Keratinocyte (primary cell): ENCODE results near the gene INTS3. TPM values are rescaled to one million over a fixed set of nuclear protein-coding genes. Genes with fewer than 3 reads are reported as not detected.

ENCODE experiments used
- DNase-seq: peaks from one replicate; pipeline ENCODE4 v3.0.0-alpha.2; 2011; ENCODE audit warnings: low read depth, missing footprints, low spot score
- FAIRE-seq: peaks from 2 replicates; lab custom pipeline; 2011; peaks lifted over from hg19 to GRCh38; lab: Jason Lieb, UNC
- H2AFZ ChIP-seq: 2 replicates; pipeline ENCODE4 v1.6.0; 2012; ENCODE audit warnings: low read length, control low read depth, inconsistent platforms; ENCODE audit not compliant: control insufficient read depth
- H3K27ac ChIP-seq: 2 replicates; pipeline ENCODE4 v1.5.1; 2011; ENCODE audit warnings: low read length; ENCODE audit not compliant: control insufficient read depth, insufficient read depth
- H3K27me3 ChIP-seq: 3 replicates; pipeline ENCODE4 v1.6.0; 2011; ENCODE audit warnings: low read length; ENCODE audit not compliant: control insufficient read depth, insufficient read depth; ENCODE audit errors: extremely low read depth
- H3K36me3 ChIP-seq, 2 experiments: 2 replicates in 1 of 2; 3 replicates in 1 of 2; pipeline ENCODE4 v1.5.1; 2011; ENCODE audit warnings: low read length in 2 of 2, mild to moderate bottlenecking in 1 of 2; ENCODE audit not compliant: control insufficient read depth in 2 of 2, insufficient read depth in 2 of 2; ENCODE audit errors: extremely low read depth in 1 of 2
- H3K4me1 ChIP-seq: 3 replicates; pipeline ENCODE4 v1.5.1; 2011; ENCODE audit warnings: low read length; ENCODE audit not compliant: control insufficient read depth, insufficient read depth; ENCODE audit errors: extremely low read depth
- H3K4me2 ChIP-seq: 3 replicates; pipeline ENCODE4 v1.6.0; 2011; ENCODE audit warnings: low read depth, low read length; ENCODE audit not compliant: control insufficient read depth, insufficient read depth; ENCODE audit errors: extremely low read depth
- H3K4me3 ChIP-seq, 3 experiments: fragments of 200-600 bp in 1 of 3; sonication (generic) in 1 of 3; 2 replicates in 2 of 3; 3 replicates in 1 of 3; pipeline ENCODE4 v1.5.1; 2011 to 2016; ENCODE audit warnings: low read length in 3 of 3, mild to moderate bottlenecking in 3 of 3, control low read depth in 2 of 3, inconsistent platforms in 1 of 3, low read depth in 1 of 3, mixed read lengths in 1 of 3, mixed run types in 1 of 3, moderate library complexity in 1 of 3; ENCODE audit not compliant: control insufficient read depth in 2 of 3, insufficient read depth in 2 of 3; ENCODE audit errors: extremely low read depth in 1 of 3
- H3K79me2 ChIP-seq: 2 replicates; pipeline ENCODE4 v1.6.0; 2012; ENCODE audit warnings: low read length; ENCODE audit not compliant: control insufficient read depth, insufficient read depth
- H3K9ac ChIP-seq: 3 replicates; pipeline ENCODE4 v1.6.0; 2011; ENCODE audit warnings: low read length; ENCODE audit not compliant: control insufficient read depth, insufficient read depth; ENCODE audit errors: extremely low read depth
- H3K9me1 ChIP-seq: 3 replicates; pipeline ENCODE4 v1.6.0; 2011; ENCODE audit warnings: low read length; ENCODE audit not compliant: control insufficient read depth, insufficient read depth; ENCODE audit errors: extremely low read depth
- H3K9me3 ChIP-seq: 2 replicates; pipeline ENCODE4 v1.5.1; 2012; ENCODE audit warnings: low read depth, low read length; ENCODE audit not compliant: control insufficient read depth
- H4K20me1 ChIP-seq: 3 replicates; pipeline ENCODE4 v1.6.0; 2011; ENCODE audit warnings: low read length; ENCODE audit not compliant: control insufficient read depth, insufficient read depth; ENCODE audit errors: extremely low read depth
- CTCF ChIP-seq, 3 experiments: IDR thresholded peaks in 1 of 3; conservative IDR thresholded peaks in 1 of 3; optimal IDR thresholded peaks in 1 of 3; 2 replicates in 2 of 3; 3 replicates in 1 of 3; pipeline versions ENCODE3 to v1.5.1; 2011; ENCODE audit warnings: low read length in 3 of 3, mild to moderate bottlenecking in 3 of 3, moderate library complexity in 2 of 3, control low read depth in 1 of 3, inconsistent platforms in 1 of 3; ENCODE audit not compliant: insufficient read depth in 2 of 3; ENCODE audit errors: extremely low read depth in 1 of 3
- EZH2 ChIP-seq: IDR thresholded peaks from one replicate; pipeline ENCODE4 v1.6.1; 2012; ENCODE audit warnings: inconsistent platforms, mild to moderate bottlenecking, low read length, moderate library complexity
- dilution Hi-C: fragments of 300-500 bp; cut with MboI; formaldehyde crosslinking; loops from one replicate; pipeline ENCODE4 v1.7.0; 2020; ENCODE audit warnings: low sequenced_read_pairs; ENCODE audit not compliant: extremely low pct_ligation_motif_present
- polyA plus RNA-seq, 5 experiments: library from polyadenylated mRNA; depleted of rRNA in 3 of 5; stranded (reverse) in 3 of 5; stranded (forward) in 1 of 5; unstranded in 1 of 5; fragments of >200 nt; gene quantifications; 1 replicate in 1 of 5; 2 replicates in 3 of 5; 3 replicates in 1 of 5; pipeline versions ENCODE4 v1.2.1 to v1.2.3, GENCODE V29; 2011 to 2012; ENCODE audit warnings: missing spikeins in 2 of 5, low read depth in 1 of 5, low replicate concordance in 1 of 5

The INTS3 gene
- polyA plus RNA-seq, 1 donor (not counting 4 experiments of a cell fraction or from before 2014, with no cell fraction given): 24.6 TPM

DNA sequence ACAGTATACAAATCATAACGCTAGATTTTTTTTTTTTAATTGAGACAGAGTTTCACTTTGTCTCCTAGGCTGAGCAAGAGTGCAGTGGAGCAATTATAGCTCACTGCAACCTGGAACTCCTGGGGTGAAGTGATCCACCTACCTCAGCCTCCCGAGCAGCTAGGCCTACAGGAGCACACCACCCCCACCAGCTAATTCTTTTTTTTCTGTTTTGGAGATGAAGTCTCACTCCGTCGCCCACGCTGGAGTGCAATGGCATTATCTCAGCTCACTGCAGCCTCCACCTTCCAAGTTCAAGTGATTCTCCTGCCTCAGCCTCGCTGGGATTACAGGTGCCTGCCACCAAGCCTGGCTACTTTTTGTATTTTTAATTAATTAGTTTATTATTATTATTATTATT, 28.1 kb upstream of the INTS3 start:
- H3K79me2 ChIP-seq: no peaks in the 10 kb centered on the region
- H3K4me2 ChIP-seq: no peak overlapping the region
- H3K9ac ChIP-seq: no peak overlapping the region
- H3K27me3 ChIP-seq: no peaks in the 10 kb centered on the region
- DNase-seq: no peak
- FAIRE-seq: no peak
- H2AFZ ChIP-seq: no peak overlapping the region
- no peaks in the 10 kb centered on the region for H3K9me3 ChIP-seq
- H4K20me1 ChIP-seq: no peaks in the 10 kb centered on the region
- no peaks in the 10 kb centered on the region for H3K9me1 ChIP-seq
- no peaks in the 10 kb centered on the region for H3K36me3 ChIP-seq
- dilution Hi-C loops: no loop called here
- H3K4me3 ChIP-seq: no peak overlapping the region
- peaks cover 8% of the 10 kb centered on the region for H3K4me1 ChIP-seq
- H3K27ac ChIP-seq: no peak overlapping the region
- TF ChIP-seq EZH2: no peak
- no peak for TF ChIP-seq CTCF (optimal IDR thresholded peaks at IDR 0.05 in 1 of 3, IDR thresholded peaks at IDR 0.05 in 1 of 3, conservative IDR thresholded peaks at IDR 0.05 in 1 of 3; ENCODE audit: extremely low read depth in 1 of 3, insufficient read depth in 2 of 3, low read length in 3 of 3)

DNA sequence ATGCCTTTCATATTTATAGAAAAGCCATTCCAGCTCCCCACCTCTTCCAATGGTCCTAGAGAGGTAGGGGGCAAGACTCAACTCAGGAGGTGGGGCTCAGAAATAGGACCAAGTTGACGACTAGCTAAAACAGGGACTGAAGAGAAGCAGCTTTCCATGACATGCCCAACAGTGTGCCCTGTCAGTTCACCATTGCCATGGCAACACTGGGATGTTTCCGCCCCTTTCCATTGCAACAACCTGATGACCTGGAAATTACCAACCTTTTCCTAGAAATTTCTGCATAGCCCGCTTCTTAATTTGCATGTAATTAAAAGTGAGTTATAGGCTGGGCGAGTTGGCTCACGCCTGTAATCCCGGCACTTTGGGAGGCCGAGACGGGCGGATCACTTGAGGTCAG, 22.4 kb upstream of the INTS3 start:
- no peak for TF ChIP-seq CTCF (optimal IDR thresholded peaks at IDR 0.05 in 1 of 3, IDR thresholded peaks at IDR 0.05 in 1 of 3, conservative IDR thresholded peaks at IDR 0.05 in 1 of 3; ENCODE audit: extremely low read depth in 1 of 3, insufficient read depth in 2 of 3, low read length in 3 of 3)
- TF ChIP-seq EZH2: no peak
- dilution Hi-C loops: no loop called here
- H3K79me2 ChIP-seq: no peaks in the 10 kb centered on the region
- no peak overlapping the region for H3K27ac ChIP-seq
- FAIRE-seq (no peak), DNase-seq (no peak)
- no peaks in the 10 kb centered on the region for H4K20me1 ChIP-seq
- H3K4me1 ChIP-seq: no peaks in the 10 kb centered on the region
- no peaks in the 10 kb centered on the region for H3K9me3 ChIP-seq
- no peaks in the 10 kb centered on the region for H3K36me3 ChIP-seq
- H3K4me2 ChIP-seq: no peak overlapping the region
- H3K27me3 ChIP-seq: no peaks in the 10 kb centered on the region
- no peak overlapping the region for H3K4me3 ChIP-seq
- H3K9me1 ChIP-seq: no peaks in the 10 kb centered on the region
- no peak overlapping the region for H2AFZ ChIP-seq
- H3K9ac ChIP-seq: no peak overlapping the region
